ENCODE measurements around the gene SEPTIN5. TPM values are rescaled to one million over a fixed set of nuclear protein-coding genes. Genes with fewer than 3 reads are reported as not detected.

SEPTIN5 gene
- total and polyA plus RNA-seq, 4 experiments from 2014 or later = not detected

DNA sequence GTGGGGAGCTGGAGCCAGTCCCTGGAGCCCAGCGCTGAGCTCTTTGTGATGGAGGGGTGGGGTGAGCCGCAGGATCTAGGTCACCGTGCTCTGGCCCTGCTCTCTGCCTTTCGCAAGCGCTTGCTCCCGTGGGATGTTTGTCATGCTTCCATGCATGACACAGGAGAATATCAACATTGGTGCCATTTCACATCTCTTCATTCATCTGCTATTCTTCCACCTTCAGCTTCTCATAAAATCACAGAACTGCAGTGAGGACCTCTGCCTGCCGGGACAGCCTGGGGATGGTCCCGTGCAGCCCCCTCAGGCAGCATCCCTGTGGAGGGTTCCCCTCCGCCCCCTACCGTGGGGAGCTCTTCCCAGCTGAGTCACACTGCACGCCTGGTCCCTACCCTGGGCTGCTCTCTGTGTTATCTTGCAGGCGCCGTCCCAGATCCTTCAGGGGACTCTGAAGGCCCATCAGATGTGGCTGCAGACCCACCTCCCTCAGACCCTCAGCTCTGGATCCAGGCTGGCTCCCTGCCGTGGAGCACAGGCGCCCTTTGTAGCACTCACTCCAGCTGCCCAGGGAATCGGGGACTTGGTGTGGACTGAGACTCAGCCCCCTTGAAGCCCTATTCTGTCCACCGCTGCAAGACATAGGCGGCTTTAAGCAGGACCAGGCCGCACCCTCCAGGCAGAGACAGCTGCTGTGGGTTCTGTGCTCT is 5.1 kb upstream of the SEPTIN5 start:
- peaks cover 0 to 4% (median 0%) of the 10 kb centered on the region in 4 donors for H3K4me1 Mint-ChIP-seq
- intact Hi-C loops (cut with micrococcal nuclease) = no loop called here
- H3K27me3 Mint-ChIP-seq = peaks cover 4 to 8% of the 10 kb centered on the region in 2 donors
- ChIA-PET POLR2A (ENCODE audit: partially characterized antibody) (no interaction called here), CTCF (ENCODE audit: partially characterized antibody) (interaction anchor here (1.5 kb wide), 1 partner anchor 30 kb away, joined by 4 read pairs; no protein-coding TSS in a partner anchor)
- H3K36me3 Mint-ChIP-seq = no peaks in the 10 kb centered on the region
- Histone ChIP-seq H3K36me3 (ENCODE audit: insufficient read depth, low read length) (no peaks in the 10 kb centered on the region), H3K27me3 (ENCODE audit: insufficient read depth, low read length) (peaks cover 8% of the 10 kb centered on the region), H3K4me3 (ENCODE audit: low read length in 2 of 2) (no peak overlapping the region), H3K9me3 (ENCODE audit: control insufficient read depth in 1 of 2, low read length in 2 of 2) (no peaks in the 10 kb centered on the region), H3K27ac (ENCODE audit: low read depth, low read length) (no peak overlapping the region), H3K4me1 (ENCODE audit: insufficient read depth, low read length) (no peaks in the 10 kb centered on the region)
- H3K9me3 Mint-ChIP-seq = no peaks in the 10 kb centered on the region
- DNase-seq = no peak
- H3K4me3 Mint-ChIP-seq = no peak overlapping the region
- no peak overlapping the region for H3K27ac Mint-ChIP-seq

DNA sequence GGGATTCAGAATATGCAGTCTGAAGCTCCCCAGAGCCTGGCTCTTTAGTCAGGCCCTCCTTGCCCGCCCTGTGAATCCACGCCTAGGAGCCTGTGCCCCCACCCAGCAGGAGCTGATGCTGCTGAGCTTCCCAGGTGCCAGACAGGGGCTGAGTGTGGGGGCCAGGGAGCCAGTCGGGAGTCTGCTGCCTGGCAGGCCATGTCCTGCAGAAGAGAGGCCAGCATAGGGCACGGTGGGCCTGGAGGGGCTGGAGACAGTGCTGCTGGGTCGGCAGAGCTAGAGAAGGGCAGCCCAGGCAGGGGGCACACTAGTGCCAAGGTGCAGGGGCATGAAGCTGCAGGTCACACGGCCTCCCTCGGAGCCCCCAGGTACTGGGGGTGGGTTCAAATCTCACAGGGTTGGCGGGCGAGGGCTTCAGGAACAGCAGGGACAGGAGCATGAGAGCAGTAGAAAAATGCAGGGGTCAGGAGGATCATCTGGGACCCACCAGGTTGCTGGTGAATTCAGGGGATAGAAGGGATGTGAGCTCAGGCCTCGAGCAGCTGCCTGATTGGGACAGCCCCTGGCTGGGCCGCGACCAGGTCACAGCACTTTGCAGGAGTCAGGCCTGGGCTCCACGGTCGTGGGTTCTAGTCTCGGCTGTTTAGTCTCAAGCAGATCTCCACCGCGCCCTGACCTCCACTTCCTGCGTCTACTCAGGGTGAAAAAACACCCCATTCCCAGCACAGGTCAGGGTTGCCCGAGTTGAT is 4.1 kb upstream of the SEPTIN5 start:
- Histone ChIP-seq H3K36me3 (ENCODE audit: insufficient read depth, low read length) (no peaks in the 10 kb centered on the region), H3K9me3 (ENCODE audit: control insufficient read depth in 1 of 2, low read length in 2 of 2) (no peaks in the 10 kb centered on the region), H3K27ac (ENCODE audit: low read depth, low read length) (no peak overlapping the region), H3K27me3 (ENCODE audit: insufficient read depth, low read length) (peaks cover 14% of the 10 kb centered on the region), H3K4me1 (ENCODE audit: insufficient read depth, low read length) (peaks cover 5% of the 10 kb centered on the region), H3K4me3 (ENCODE audit: low read length in 2 of 2) (no peak overlapping the region)
- no peak for DNase-seq
- H3K4me3 Mint-ChIP-seq = no peak overlapping the region
- intact Hi-C loops (cut with micrococcal nuclease) = no loop called here
- peaks cover 0 to 4% (median 0%) of the 10 kb centered on the region in 4 donors for H3K4me1 Mint-ChIP-seq
- peaks cover 4 to 10% of the 10 kb centered on the region in 2 donors for H3K27me3 Mint-ChIP-seq
- no peaks in the 10 kb centered on the region for H3K36me3 Mint-ChIP-seq
- no peak overlapping the region for H3K27ac Mint-ChIP-seq
- ChIA-PET CTCF (ENCODE audit: partially characterized antibody) (interaction anchor here (1.4 to 1.5 kb wide), 2 partner anchors 31 kb away, joined by 3 to 4 read pairs; no protein-coding TSS in a partner anchor), POLR2A (ENCODE audit: partially characterized antibody) (no interaction called here)
- no peaks in the 10 kb centered on the region for H3K9me3 Mint-ChIP-seq

DNA sequence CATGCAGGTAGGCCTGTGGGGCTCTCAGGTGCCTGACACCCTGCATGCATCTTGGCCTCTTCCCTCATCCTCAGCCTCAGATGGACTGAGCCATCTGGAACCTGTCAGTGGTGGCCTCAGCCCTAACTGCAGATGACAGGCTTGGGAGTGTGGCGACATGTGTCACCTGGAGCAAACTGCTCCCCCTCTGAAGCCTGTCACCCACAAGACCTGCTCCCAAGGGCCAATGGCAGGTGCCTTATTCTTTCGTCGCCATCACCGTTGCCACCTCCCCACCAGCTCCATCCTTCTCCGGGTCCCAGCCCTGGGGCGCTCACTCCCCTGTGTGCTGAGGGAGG is 3.6 kb upstream of the SEPTIN5 start:
- ChIA-PET POLR2A (ENCODE audit: partially characterized antibody) (no interaction called here), CTCF (ENCODE audit: partially characterized antibody) (interaction anchor here (1.4 kb wide), 1 partner anchor 32 kb away, joined by 3 read pairs; no protein-coding TSS in a partner anchor)
- Histone ChIP-seq H3K36me3 (ENCODE audit: insufficient read depth, low read length) (no peaks in the 10 kb centered on the region), H3K9me3 (ENCODE audit: control insufficient read depth in 1 of 2, low read length in 2 of 2) (no peaks in the 10 kb centered on the region), H3K27ac (ENCODE audit: low read depth, low read length) (no peak overlapping the region), H3K27me3 (ENCODE audit: insufficient read depth, low read length) (peaks cover 18% of the 10 kb centered on the region), H3K4me3 (ENCODE audit: low read length in 2 of 2) (no peak overlapping the region), H3K4me1 (ENCODE audit: insufficient read depth, low read length) (peaks cover 6% of the 10 kb centered on the region)
- Mint-ChIP-seq H3K9me3 (no peaks in the 10 kb centered on the region), H3K27me3 (peaks cover 4 to 10% of the 10 kb centered on the region in 2 donors), H3K4me3 (no peak overlapping the region), H3K27ac (no peak overlapping the region), H3K4me1 (peaks cover 0 to 4% (median 0%) of the 10 kb centered on the region in 4 donors), H3K36me3 (no peaks in the 10 kb centered on the region)
- no peak for DNase-seq
- intact Hi-C loops (cut with micrococcal nuclease) = no loop called here

DNA sequence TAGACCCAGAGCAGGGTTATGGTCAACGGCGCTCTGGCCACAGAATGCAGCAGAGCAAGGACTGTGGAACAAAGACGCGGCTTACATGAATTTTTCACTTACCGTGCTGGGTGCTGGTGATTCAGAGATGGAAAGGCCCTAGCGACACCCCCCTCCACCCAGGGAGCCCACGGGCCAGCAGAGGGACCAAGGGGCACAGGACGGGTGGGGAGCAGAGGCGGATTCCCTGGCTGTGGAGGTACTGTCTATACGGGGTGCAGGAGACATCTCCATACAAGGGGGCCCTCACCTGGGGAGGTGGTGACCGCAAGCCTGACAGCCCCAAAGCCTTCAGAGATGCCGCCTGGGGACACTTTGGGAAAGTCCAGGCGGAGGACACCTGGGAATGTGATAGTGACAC is 1.1 kb upstream of the SEPTIN5 start:
- no peaks in the 10 kb centered on the region for H3K9me3 ChIP-seq (ENCODE audit: control insufficient read depth in 1 of 2, low read length in 2 of 2)
- POLR2A ChIA-PET (ENCODE audit: partially characterized antibody) = no interaction called here
- H3K36me3 ChIP-seq (ENCODE audit: insufficient read depth, low read length) = no peaks in the 10 kb centered on the region
- no peaks in the 10 kb centered on the region for H3K36me3 Mint-ChIP-seq
- H3K27me3 Mint-ChIP-seq = peaks cover 4 to 13% of the 10 kb centered on the region in 2 donors
- peaks cover 12% of the 10 kb centered on the region for H3K4me1 ChIP-seq (ENCODE audit: insufficient read depth, low read length)
- H3K27ac Mint-ChIP-seq = no peak overlapping the region
- peaks cover 2 to 8% (median 4%) of the 10 kb centered on the region in 4 donors for H3K4me1 Mint-ChIP-seq
- peak in 1 of 5 donors; percentile 5 for DNase-seq
- H3K4me3 Mint-ChIP-seq = peak overlapping the region in 7 of 8 donors; percentile 23 to 83 (median 61)
- no peak overlapping the region for H3K4me3 ChIP-seq (ENCODE audit: low read length in 2 of 2)
- H3K9me3 Mint-ChIP-seq = peaks cover 0 to 2% (median 0%) of the 10 kb centered on the region in 8 donors
- no peak overlapping the region for H3K27ac ChIP-seq (ENCODE audit: low read depth, low read length)
- H3K27me3 ChIP-seq (ENCODE audit: insufficient read depth, low read length) = peaks cover 25% of the 10 kb centered on the region
- intact Hi-C loops (cut with micrococcal nuclease) = no loop called here
- CTCF ChIA-PET (ENCODE audit: partially characterized antibody) = no interaction called here

DNA sequence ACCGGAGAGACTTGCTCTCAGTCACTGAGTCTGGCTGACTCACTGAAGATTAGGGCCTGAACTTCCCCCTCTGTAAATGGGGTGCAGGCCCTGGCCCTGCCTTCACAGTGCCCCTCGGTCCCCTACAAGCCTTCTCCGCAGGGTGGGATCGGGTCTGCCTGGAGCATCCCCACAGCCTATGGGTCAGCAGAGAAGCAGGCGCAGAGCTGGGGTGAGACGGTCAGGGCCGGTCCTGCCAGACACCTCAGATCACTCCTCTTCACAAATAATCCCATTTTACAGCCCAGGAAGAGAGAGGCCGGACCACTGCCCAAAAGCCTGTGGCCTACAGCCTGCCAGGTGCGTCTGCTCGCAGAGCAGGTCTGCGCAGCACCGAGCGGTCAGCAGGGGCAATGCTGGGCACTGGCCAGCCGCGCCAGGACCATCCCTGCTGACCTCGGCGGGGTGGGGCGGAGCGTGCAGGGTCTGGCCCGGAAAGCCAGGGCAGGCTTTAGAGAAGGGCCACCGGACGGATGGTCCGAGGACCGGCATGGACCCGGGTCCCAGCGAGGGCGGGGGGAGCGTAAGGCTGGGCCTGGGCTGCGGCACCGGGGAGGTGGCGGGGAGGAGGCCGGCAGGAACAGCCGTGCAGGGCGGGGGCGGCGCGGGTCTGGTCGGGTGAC is 522 bp upstream of the SEPTIN5 start:
- intact Hi-C loops (cut with micrococcal nuclease) = no loop called here
- Mint-ChIP-seq H3K36me3 (no peaks in the 10 kb centered on the region), H3K27me3 (peaks cover 4 to 13% of the 10 kb centered on the region in 2 donors), H3K27ac (no peak overlapping the region), H3K9me3 (peaks cover 0 to 2% (median 0%) of the 10 kb centered on the region in 8 donors), H3K4me1 (peaks cover 2 to 8% (median 4%) of the 10 kb centered on the region in 4 donors), H3K4me3 (peak overlapping the region; percentile 21 to 83 (median 52))
- Histone ChIP-seq H3K9me3 (ENCODE audit: control insufficient read depth in 1 of 2, low read length in 2 of 2) (no peaks in the 10 kb centered on the region), H3K36me3 (ENCODE audit: insufficient read depth, low read length) (no peaks in the 10 kb centered on the region), H3K4me1 (ENCODE audit: insufficient read depth, low read length) (peaks cover 16% of the 10 kb centered on the region), H3K4me3 (ENCODE audit: low read length in 2 of 2) (no peak overlapping the region), H3K27ac (ENCODE audit: low read depth, low read length) (no peak overlapping the region), H3K27me3 (ENCODE audit: insufficient read depth, low read length) (peaks cover 25% of the 10 kb centered on the region)
- DNase-seq = peak in 1 of 5 donors; percentile 6
- ChIA-PET CTCF (ENCODE audit: partially characterized antibody) (no interaction called here), POLR2A (ENCODE audit: partially characterized antibody) (no interaction called here)

DNA sequence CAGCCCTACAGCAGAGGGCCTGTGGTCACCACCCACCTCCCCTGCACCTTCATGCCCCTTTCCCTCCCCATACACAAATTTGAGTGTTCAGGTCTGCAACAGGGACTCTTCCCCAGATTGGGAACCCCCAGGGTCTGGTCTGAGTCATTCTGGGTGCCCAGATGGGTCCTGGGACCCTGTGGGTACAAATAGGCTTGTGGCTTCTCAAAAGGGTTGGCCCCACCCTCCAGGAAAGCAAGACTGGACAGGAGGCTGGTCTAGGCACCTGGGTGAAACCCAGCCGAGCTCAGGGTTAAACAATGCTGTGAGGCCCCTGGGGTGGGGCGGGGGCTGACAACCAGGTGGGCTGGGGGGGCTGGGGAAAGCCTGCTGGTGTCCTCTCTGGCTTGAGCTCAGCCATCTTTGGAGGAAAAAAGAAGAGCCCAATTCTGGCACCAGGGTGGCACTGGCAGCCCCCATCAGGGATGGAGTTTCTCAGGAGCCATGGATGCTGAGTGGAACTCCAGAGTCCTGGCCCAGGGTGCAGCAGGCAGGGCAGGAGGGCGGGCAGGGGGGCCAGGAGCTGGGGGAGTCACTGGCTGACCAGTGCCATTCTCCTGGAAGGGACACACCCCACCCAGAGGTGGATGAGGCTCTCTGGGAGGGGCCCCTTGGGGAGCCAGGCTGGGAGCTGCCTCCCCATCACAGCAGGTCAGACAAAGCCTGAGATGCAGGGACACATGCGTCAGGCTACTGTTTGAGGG is 1.1 kb downstream of the SEPTIN5 start:
- peaks cover 21% of the 10 kb centered on the region for H3K4me1 ChIP-seq (ENCODE audit: insufficient read depth, low read length)
- no peaks in the 10 kb centered on the region for H3K36me3 Mint-ChIP-seq
- CTCF ChIA-PET (ENCODE audit: partially characterized antibody) = interaction anchor here (1.0 to 1.1 kb wide), 2 partner anchors 15 to 36 kb away, joined by 3 read pairs; no protein-coding TSS in a partner anchor
- peaks cover 2 to 21% (median 7%) of the 10 kb centered on the region in 4 donors for H3K4me1 Mint-ChIP-seq
- intact Hi-C loops (cut with micrococcal nuclease) = no loop called here
- no peaks in the 10 kb centered on the region for H3K9me3 ChIP-seq (ENCODE audit: control insufficient read depth in 1 of 2, low read length in 2 of 2)
- POLR2A ChIA-PET (ENCODE audit: partially characterized antibody) = no interaction called here
- H3K9me3 Mint-ChIP-seq = peaks cover 0 to 2% (median 0%) of the 10 kb centered on the region in 8 donors
- H3K27ac Mint-ChIP-seq = no peak overlapping the region
- no peak overlapping the region for H3K4me3 ChIP-seq (ENCODE audit: low read length in 2 of 2)
- peaks cover 25% of the 10 kb centered on the region for H3K27me3 ChIP-seq (ENCODE audit: insufficient read depth, low read length)
- H3K4me3 Mint-ChIP-seq = peak overlapping the region; percentile 32 to 67 (median 59)
- H3K27me3 Mint-ChIP-seq = peaks cover 8 to 24% of the 10 kb centered on the region in 2 donors
- DNase-seq = peak in 1 of 5 donors; percentile 19
- no peaks in the 10 kb centered on the region for H3K36me3 ChIP-seq (ENCODE audit: insufficient read depth, low read length)
- H3K27ac ChIP-seq (ENCODE audit: low read depth, low read length) = no peak overlapping the region
